Uterus (tissue), 2 donors: ENCODE results near the gene TBC1D14.

Experiments used
- CTCF ChIP-seq, 4 experiments: fragments of 200-600 bp in 2 of 4; fragments of 450-650 bp in 2 of 4; sonication (generic) in 2 of 4; IDR thresholded peaks; one replicate each; pipeline ENCODE4 v1.5.1; 2016 to 2019; ENCODE audit warnings: antibody characterized with exemption in 4 of 4, mild to moderate bottlenecking in 2 of 4, moderate library complexity in 1 of 4
- POLR2A ChIP-seq, 2 donors: fragments of 450-650 bp; IDR thresholded peaks; one replicate each; pipeline ENCODE4 v1.6.1; 2016; ENCODE audit warnings: antibody characterized with exemption in 2 of 2, mild to moderate bottlenecking in 1 of 2, moderate library complexity in 1 of 2

GRCh38 chr4:6968496-6968895 is 58.9 kb downstream of the TBC1D14 start:
- no peak for TF ChIP-seq CTCF (IDR thresholded peaks at IDR 0.05)
- no peak for TF ChIP-seq POLR2A (IDR thresholded peaks at IDR 0.05)
